ENCODE results near the gene TLK1. TPM values are rescaled to one million over a fixed set of nuclear protein-coding genes. Genes with fewer than 3 reads are reported as not detected.

TLK1 gene
- polyA plus RNA-seq, 1 donor from 2014 or later: 33.1 TPM

DNA sequence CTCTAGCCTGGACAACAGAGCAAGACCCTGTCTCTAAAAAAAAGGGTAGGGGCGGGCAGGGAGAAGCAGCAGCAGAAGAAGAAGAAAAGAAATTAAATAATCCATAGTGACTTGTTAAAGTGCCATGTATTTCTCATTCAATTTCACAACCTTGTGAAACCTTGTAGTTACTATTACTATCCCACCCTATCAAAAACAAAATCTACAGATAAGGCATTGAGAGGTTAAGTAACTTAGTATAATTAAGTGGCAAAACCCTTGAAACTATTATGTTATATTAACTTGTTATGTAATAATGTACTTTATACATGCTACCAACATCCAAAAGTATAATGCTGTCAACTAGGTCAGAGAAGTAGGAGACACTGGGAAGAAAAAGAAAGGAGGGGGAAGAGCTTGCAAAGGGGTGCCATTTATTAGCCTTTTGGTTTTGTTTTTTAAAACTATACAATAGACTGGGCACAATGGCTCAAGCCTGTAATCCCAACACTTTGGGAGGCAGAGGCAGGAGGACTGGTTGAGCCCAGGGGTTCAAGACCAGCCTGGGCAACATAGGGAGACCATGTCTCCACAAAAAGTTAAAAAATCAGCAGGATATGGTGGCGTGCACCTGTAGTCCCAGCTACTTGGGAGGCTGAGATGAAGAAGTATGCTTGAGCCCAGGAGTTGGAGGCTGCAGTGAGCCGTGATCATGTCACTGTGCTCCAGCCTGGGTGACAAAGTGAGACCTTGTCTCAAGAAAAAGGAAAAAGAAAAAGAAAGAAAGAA, 11.3 kb downstream of the TLK1 start:
- Histone ChIP-seq H3F3A (ENCODE audit: insufficient read depth, low read length, poor library complexity, severe bottlenecking) (no peaks in the 10 kb centered on the region), H3K9me3 (ENCODE audit: low read length) (no peaks in the 10 kb centered on the region), H3K4me3 (ENCODE audit: low read length) (no peak overlapping the region), H3K4me2 (ENCODE audit: low read length) (no peak overlapping the region), H2AFZ (ENCODE audit: low read depth, low read length) (no peak overlapping the region), H3K9ac (ENCODE audit: low read length) (no peak overlapping the region), H3K27ac (ENCODE audit: low read length) (no peak overlapping the region), H3K79me2 (replicated peaks; ENCODE audit: insufficient read depth, low read length) (peaks cover 91% of the 10 kb centered on the region), H3K27me3 (ENCODE audit: insufficient read depth, low read depth, low read length) (no peaks in the 10 kb centered on the region), H4K20me1 (ENCODE audit: insufficient read depth) (peaks cover 3% of the 10 kb centered on the region), H3K36me3 (ENCODE audit: insufficient read depth, low read length) (no peaks in the 10 kb centered on the region), H3K9me2 (ENCODE audit: insufficient read depth, low read length) (no peaks in the 10 kb centered on the region)
- TF ChIP-seq EZH2 (IDR thresholded peaks at IDR 0.05; ENCODE audit: borderline replicate concordance, insufficient read depth, low read length, poor library complexity, severe bottlenecking) (no peak), POLR2AphosphoS5 (IDR thresholded peaks at IDR 0.05) (no peak), TAF1 (IDR thresholded peaks at IDR 0.05; ENCODE audit: low read depth) (no peak), RAD21 (conservative IDR thresholded peaks at IDR 0.05) (no peak), EP300 (conservative IDR thresholded peaks at IDR 0.05; ENCODE audit: poor library complexity, severe bottlenecking) (no peak), MXI1 (conservative IDR thresholded peaks at IDR 0.05; ENCODE audit: poor library complexity, severe bottlenecking) (no peak)
- TF ChIP-seq, protein P1, sequence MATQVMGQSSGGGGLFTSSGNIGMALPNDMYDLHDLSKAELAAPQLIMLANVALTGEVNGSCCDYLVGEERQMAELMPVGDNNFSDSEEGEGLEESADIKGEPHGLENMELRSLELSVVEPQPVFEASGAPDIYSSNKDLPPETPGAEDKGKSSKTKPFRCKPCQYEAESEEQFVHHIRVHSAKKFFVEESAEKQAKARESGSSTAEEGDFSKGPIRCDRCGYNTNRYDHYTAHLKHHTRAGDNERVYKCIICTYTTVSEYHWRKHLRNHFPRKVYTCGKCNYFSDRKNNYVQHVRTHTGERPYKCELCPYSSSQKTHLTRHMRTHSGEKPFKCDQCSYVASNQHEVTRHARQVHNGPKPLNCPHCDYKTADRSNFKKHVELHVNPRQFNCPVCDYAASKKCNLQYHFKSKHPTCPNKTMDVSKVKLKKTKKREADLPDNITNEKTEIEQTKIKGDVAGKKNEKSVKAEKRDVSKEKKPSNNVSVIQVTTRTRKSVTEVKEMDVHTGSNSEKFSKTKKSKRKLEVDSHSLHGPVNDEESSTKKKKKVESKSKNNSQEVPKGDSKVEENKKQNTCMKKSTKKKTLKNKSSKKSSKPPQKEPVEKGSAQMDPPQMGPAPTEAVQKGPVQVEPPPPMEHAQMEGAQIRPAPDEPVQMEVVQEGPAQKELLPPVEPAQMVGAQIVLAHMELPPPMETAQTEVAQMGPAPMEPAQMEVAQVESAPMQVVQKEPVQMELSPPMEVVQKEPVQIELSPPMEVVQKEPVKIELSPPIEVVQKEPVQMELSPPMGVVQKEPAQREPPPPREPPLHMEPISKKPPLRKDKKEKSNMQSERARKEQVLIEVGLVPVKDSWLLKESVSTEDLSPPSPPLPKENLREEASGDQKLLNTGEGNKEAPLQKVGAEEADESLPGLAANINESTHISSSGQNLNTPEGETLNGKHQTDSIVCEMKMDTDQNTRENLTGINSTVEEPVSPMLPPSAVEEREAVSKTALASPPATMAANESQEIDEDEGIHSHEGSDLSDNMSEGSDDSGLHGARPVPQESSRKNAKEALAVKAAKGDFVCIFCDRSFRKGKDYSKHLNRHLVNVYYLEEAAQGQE (IDR thresholded peaks at IDR 0.05; ENCODE audit: borderline replicate concordance): no peak

DNA sequence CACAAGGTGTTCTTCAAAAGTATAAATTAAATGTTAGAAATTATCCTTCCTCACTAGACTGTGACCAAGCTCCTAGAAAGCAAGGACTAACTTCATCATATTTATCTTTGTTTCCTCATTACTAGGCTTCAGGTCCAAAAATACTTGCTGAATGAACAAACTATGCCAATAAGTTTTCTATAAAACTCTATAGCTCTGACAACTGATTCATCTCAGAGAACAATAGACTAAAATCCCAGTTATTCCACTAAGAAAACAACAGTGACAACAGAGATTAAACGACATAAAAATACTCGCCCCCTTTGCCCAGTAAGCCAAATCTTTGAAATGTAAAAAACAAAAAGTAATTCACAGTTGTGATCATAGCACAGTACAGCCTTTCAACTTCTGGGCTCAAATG, 13.6 kb downstream of the TLK1 start:
- Histone ChIP-seq H3K27ac (ENCODE audit: low read length) (no peak overlapping the region), H4K20me1 (ENCODE audit: insufficient read depth) (no peaks in the 10 kb centered on the region), H3K79me2 (replicated peaks; ENCODE audit: insufficient read depth, low read length) (peaks cover 89% of the 10 kb centered on the region), H3K9me2 (ENCODE audit: insufficient read depth, low read length) (no peaks in the 10 kb centered on the region), H3K4me2 (ENCODE audit: low read length) (no peak overlapping the region), H2AFZ (ENCODE audit: low read depth, low read length) (no peak overlapping the region), H3K9ac (ENCODE audit: low read length) (no peak overlapping the region), H3K4me3 (ENCODE audit: low read length) (no peak overlapping the region), H3K9me3 (ENCODE audit: low read length) (no peaks in the 10 kb centered on the region), H3K36me3 (ENCODE audit: insufficient read depth, low read length) (no peaks in the 10 kb centered on the region), H3K27me3 (ENCODE audit: insufficient read depth, low read depth, low read length) (no peaks in the 10 kb centered on the region), H3F3A (ENCODE audit: insufficient read depth, low read length, poor library complexity, severe bottlenecking) (no peaks in the 10 kb centered on the region)
- TF ChIP-seq MXI1 (conservative IDR thresholded peaks at IDR 0.05; ENCODE audit: poor library complexity, severe bottlenecking) (no peak), EP300 (conservative IDR thresholded peaks at IDR 0.05; ENCODE audit: poor library complexity, severe bottlenecking) (no peak), RAD21 (conservative IDR thresholded peaks at IDR 0.05) (no peak), POLR2AphosphoS5 (IDR thresholded peaks at IDR 0.05) (no peak), TAF1 (IDR thresholded peaks at IDR 0.05; ENCODE audit: low read depth) (no peak)
- TF ChIP-seq, protein P2, sequence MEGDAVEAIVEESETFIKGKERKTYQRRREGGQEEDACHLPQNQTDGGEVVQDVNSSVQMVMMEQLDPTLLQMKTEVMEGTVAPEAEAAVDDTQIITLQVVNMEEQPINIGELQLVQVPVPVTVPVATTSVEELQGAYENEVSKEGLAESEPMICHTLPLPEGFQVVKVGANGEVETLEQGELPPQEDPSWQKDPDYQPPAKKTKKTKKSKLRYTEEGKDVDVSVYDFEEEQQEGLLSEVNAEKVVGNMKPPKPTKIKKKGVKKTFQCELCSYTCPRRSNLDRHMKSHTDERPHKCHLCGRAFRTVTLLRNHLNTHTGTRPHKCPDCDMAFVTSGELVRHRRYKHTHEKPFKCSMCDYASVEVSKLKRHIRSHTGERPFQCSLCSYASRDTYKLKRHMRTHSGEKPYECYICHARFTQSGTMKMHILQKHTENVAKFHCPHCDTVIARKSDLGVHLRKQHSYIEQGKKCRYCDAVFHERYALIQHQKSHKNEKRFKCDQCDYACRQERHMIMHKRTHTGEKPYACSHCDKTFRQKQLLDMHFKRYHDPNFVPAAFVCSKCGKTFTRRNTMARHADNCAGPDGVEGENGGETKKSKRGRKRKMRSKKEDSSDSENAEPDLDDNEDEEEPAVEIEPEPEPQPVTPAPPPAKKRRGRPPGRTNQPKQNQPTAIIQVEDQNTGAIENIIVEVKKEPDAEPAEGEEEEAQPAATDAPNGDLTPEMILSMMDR (IDR thresholded peaks at IDR 0.05; ENCODE audit: poor library complexity, severe bottlenecking): no peak

Measured in neural cell (in vitro differentiated cells).